HUDEP-2 (cell line): ENCODE measurements around the gene TTC4.
A peak's percentile ranks its signal among the peaks of the same experiment; 100 is the strongest.

ENCODE experiments used
- DNase-seq, 76 experiments: peaks; one replicate each; lab custom pipeline; 2025; ENCODE audit not compliant: unreplicated experiment in 76 of 76; lab: John Stamatoyannopoulos, UW

The TTC4 gene

DNA sequence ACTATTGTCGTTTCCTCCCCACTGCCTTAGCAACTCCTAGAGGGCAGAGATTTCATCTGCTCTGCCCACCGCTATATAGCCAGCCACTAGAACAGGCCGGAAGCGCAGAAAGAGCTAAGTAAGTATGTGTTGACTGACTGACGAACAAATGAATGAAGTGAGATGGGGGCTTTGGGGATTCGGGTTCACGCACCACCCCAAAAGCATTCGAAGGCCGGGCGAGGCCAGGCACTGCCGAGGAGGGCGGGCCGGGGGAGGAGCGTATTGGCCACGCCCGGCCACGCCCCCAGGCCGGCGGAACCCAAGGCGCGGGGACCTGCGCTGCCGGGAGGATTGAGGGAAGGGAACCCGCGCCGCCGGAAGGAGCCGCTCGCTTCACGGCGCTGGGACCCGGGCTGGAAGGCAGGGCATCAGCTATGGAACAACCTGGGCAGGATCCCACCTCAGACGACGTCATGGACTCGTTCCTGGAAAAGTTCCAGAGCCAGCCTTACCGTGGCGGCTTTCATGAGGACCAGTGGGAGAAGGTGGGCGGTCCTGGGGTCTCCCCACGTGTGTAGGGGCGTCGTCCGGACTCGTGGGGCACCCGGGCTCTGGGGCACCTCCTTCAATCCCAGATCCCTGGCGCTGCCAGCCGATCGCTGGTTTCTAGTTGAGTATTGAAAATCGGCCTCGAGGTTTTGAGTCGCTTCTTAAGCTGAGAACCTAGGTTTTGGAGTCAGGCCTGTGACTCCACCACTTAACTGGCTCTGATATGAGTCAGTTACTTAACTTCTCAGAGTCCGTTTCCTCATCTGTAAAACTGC lies at the start of gene TTC4:
Gene TTC4, plus strand, starts transcription at position 369 of the 806 bp plus-strand sequence. Its CDS starts 48 bp downstream, at position 417.
- peak in 73 of 76 experiments; percentile 8 to 98 (median 65) for DNase-seq

DNA sequence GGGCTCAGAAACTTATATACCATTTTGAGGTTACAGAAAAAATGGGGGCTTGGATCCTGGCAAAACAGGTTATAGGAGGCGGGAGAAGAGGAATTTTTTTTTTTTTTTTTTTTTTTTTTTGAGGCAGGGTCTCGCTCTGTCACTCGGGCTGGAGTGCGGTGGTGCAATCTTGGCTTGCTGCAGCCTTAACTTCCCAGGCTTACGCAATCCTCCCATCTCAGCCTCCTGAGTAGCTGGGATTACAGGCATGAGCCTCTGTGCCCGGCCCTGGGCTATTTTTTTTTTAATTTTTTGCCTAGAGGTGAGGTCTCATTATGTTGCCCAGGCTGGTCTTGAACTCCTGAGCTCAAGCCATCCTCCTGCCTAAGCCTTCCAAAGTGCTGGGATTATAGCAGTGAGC lies 49.3 kb upstream of the TTC4 start:
- DNase-seq: no peak

- no peak for DNase-seq
Observed at GRCh38 chr1:54667797-54668196, 47.9 kb upstream of the TTC4 start.

DNA sequence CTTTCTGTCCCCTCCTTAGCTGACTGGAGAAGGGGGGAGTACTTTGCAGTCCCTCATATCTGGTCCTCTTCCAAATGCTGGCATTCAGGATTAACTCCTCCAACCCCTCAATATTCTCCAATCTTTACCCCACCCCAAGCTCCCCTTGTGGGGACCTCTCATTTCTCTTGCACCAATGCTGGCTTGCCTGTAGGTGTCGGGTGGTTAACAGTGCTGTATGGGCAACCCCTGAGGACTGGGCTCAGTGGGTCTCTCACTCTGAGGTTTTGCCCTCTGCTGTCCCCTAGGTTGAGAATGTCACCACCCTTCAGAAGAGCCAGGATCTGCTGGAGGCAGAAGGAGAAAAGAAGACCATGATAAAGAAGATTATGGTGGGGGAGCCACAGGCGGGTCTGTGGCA lies 47.1 kb upstream of the TTC4 start:
- peak in 1 of 76 experiments; percentile 1 for DNase-seq

DNA sequence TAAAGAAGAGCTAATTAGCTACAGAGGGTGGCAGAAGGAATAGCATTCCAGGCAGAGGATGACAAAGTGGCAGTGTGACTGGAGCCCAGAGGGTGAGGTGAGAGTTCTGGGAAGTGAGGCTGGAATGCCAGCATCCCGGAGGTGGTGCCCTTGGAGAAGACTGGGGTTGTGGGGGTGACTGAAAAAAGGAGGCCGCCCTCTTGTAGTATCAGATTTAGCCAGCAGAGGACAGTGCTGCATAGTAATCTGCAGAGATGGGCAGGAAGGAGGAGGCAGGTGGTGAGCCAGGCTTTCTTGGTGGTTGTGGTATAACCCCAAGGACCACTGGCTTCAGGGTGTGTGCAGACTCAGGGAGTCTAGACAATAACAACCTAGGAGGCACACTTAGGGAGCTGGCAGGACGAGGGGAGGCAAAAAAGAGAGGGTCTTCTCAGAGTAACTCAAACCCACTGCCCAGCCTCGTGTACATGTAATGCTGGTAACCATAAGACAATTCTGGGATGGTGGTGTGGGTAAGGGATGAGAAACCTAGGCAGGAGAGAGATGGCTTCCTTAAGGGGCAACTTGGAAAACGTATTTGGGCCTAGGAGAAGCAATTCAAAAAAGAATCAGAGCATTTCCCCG lies 43.6 kb upstream of the TTC4 start:
- DNase-seq: peak in 42 of 76 experiments; percentile 2 to 73 (median 26)

GRCh38 chr1:54678776-54679643 lies 36.7 kb upstream of the TTC4 start:
- no peak for DNase-seq

- DNase-seq: no peak
Observed at GRCh38 chr1:54679706-54680105, 36.0 kb upstream of the TTC4 start.

- DNase-seq: no peak
Observed at GRCh38 chr1:54680387-54680786, 35.3 kb upstream of the TTC4 start.

GRCh38 chr1:54681358-54681757 lies 34.3 kb upstream of the TTC4 start:
- DNase-seq: no peak

GRCh38 chr1:54683453-54683852 lies 32.2 kb upstream of the TTC4 start:
- DNase-seq: no peak

DNA sequence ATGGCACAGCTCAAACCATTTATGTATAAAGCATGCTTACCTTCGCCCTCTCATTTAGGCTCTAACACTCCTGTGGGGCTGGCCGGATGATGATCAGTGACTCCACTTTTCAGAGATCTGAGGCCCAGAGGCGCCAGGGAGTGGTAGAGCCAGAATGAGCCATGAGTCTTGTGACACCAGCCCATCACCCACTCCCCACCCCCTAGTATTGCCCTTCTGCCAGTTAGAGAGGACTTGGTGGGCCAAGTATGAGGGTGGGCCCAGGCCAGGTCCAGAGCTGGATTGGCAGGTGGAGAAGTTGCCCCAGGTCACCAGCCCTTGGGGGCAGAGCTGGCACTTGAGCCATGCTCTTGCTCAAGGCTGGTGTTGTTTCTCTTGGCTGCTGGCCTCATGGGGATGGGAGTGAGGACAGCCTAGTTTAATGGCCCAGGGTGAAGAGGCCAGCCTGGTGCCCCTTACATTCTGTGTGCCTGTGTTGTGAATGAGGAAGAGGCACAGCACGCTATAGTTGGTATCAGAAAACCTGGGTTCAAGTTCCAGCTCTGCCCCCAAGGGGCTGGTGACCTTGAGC lies 30.2 kb upstream of the TTC4 start:
- no peak for DNase-seq

DNA sequence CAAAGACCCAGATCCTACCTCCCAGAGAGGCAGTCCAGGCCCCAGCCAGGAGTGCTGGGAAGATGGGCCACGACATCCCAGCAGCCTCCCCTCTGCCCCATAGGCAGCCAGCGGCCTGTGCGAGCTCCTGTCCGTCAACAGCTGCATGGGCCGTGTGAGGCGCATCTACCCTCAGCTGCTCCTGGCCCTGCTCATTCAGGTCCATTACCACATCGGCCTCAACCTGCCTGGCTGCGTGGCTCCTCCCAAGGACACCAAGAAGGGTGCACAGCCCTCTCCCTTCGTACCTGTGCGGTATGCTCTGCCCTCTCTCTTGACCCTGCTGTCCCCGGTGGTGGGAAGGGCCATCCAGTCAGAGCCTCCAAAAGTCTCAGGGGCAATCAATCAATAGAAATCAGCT lies 29.5 kb upstream of the TTC4 start:
- no peak for DNase-seq

GRCh38 chr1:54694771-54695170 lies 20.9 kb upstream of the TTC4 start:
- DNase-seq: no peak

DNA sequence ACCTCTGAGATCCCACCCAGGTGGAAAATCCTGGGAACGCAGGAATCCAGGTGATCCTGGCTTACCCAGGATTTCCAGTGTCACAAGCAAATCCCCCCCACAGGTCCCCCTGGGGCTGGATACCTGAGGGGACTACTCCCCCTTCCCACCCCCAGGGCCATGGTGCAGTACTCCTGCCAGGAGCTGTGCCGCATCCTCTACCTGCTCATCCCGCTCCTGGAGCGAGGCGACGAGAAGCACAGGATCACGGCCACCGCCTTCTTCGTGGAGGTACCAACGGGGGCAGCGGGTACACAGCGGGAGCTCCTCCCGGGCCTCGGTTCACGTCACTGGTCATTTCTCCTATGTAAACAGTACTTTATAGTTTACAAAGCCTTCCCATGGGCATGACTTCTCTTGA lies 20.4 kb upstream of the TTC4 start:
- DNase-seq: no peak

GRCh38 chr1:54695764-54696163 lies 19.9 kb upstream of the TTC4 start:
- DNase-seq: no peak

DNA sequence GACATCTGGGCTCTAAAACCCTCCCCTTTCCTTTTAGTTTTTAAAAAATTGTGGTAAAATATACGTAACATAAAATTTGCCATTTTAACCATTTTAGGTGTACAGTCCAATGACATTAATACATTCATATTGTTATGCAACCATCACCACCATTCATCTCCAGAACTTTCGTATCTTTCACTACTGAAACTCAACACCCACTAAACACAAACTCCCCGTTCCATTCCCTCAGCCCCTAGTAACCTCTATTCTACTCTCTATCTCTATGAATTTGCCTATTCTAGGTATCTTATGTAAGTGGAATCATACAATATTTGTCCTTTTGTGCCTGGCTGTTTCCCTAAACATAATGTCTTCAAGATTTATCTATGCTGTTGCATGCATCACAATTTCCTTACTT lies 19.4 kb upstream of the TTC4 start:
- no peak for DNase-seq

- no peak for DNase-seq
Observed at GRCh38 chr1:54697896-54698295, 17.8 kb upstream of the TTC4 start.

DNA sequence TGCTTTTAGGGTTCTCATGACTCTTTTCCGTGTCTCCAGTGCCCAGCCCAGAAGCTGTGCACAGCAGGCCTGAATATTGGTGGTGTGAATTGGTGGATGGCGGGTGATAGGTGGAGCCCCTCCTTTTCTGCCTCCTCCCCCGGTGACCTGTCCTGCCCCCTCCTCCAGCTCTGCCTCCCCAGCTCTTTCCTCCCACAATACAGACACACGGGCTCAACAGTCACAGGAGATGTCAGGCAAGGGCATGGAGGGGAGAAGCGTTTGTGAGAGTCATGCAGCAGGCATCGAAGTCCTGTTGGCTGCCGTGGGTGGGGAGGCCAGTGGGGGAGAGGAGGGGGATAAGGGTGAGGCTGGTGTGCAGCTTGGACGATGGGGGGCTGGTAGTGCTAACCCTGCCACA lies 17.3 kb upstream of the TTC4 start:
- no peak for DNase-seq

DNA sequence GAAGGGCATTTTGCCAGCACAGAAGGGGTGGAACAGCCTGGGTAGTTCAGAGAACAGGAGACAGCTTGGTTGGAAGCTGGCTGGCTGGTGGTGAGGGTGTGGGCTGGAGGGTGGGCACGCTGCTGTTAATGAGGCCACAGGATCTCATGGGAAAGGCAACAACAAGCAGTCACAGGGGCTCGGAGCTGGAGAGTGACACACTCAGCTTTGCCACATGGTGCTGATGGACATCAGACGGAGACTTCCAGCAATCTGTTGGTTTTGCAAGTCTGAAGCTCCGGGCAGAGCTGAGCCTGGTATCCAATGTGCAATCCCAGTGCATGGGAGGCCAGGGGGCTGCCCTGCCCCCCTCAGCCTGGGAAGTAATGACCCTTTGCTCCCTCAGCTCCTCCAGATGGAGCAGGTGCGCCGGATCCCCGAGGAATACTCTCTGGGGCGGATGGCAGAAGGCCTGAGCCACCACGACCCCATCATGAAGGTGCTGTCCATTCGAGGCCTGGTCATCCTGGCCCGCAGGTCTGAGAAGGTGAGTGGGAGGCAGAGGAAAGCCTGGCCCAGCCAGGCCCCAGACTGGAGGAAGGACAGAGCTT lies 15.6 kb upstream of the TTC4 start:
- DNase-seq: no peak

DNA sequence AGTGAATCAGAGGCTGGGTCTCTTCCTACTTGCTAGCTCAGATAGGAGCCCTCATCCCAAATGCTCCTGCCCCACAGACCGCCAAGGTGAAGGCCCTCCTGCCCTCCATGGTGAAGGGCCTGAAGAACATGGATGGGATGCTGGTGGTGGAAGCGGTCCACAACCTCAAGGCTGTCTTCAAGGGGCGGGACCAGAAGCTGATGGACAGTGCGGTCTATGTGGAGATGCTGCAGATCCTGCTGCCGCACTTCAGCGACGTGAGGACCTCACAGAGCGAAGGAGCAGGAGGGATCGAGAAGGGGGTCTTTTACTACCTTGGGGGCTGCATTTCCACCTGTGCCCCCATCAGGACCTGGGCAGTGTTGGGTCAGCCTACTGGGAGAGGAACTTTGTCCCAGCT lies 14.6 kb upstream of the TTC4 start:
- no peak for DNase-seq

GRCh38 chr1:54701996-54702395 lies 13.7 kb upstream of the TTC4 start:
- DNase-seq: no peak
